H1 (cell line): Measurements from ENCODE around the gene OSBPL3. TPM values are rescaled to one million over a fixed set of nuclear protein-coding genes. Genes with fewer than 3 reads are reported as not detected.

Source experiments
- CTCF ChIA-PET: fragments of 300-600 bp; sonication (Branson Sonifier 250); formaldehyde crosslinking; loops from one replicate; lab custom pipeline; 2021; ENCODE audit not compliant: partially characterized antibody; lab: Charles Lee
- POLR2A ChIA-PET: fragments of 300-600 bp; sonication (Branson Sonifier 250); formaldehyde crosslinking; loops from one replicate; lab custom pipeline; 2021; ENCODE audit warnings: inconsistent platforms; ENCODE audit not compliant: partially characterized antibody; lab: Charles Lee
- DNase-seq, 2 experiments: peaks; one replicate each; pipeline versions ENCODE4 v3.0.0 to v3.0.0-alpha.2; 2010 to 2022; ENCODE audit warnings: low spot score in 2 of 2, low read depth in 1 of 2, mixed read lengths in 1 of 2
- FAIRE-seq: peaks from 2 replicates; lab custom pipeline; 2011; peaks lifted over from hg19 to GRCh38; lab: Jason Lieb, UNC
- H2AFZ ChIP-seq: 2 replicates; pipeline ENCODE4 v1.8.1; 2012; ENCODE audit warnings: low read length, inconsistent platforms
- H2AK5ac ChIP-seq: 2 replicates; pipeline ENCODE4 v1.6.1; 2013; ENCODE audit warnings: low read depth, low read length
- H2BK120ac ChIP-seq: replicated peaks from 2 replicates; pipeline ENCODE3; 2013; ENCODE audit warnings: low read depth, low read length, inconsistent platforms
- H2BK12ac ChIP-seq: 2 replicates; pipeline ENCODE4 v1.6.1; 2013; ENCODE audit warnings: low read depth, low read length
- H2BK15ac ChIP-seq: 2 replicates; pipeline ENCODE4 v1.6.1; 2013; ENCODE audit warnings: low read length
- H2BK20ac ChIP-seq: 2 replicates; pipeline ENCODE4 v1.6.1; 2013; ENCODE audit warnings: low read length
- H2BK5ac ChIP-seq: 2 replicates; pipeline ENCODE4 v1.6.1; 2013; ENCODE audit warnings: low read depth, low read length
- H3K14ac ChIP-seq: 2 replicates; pipeline ENCODE4 v1.6.1; 2013; ENCODE audit warnings: inconsistent platforms; ENCODE audit not compliant: insufficient read length
- H3K18ac ChIP-seq: 2 replicates; pipeline ENCODE4 v1.6.1; 2013; ENCODE audit warnings: low read length; ENCODE audit errors: extremely low read depth
- H3K23ac ChIP-seq: 2 replicates; pipeline ENCODE4 v1.6.1; 2013; ENCODE audit warnings: inconsistent platforms; ENCODE audit not compliant: insufficient read length
- H3K23me2 ChIP-seq: 2 replicates; pipeline ENCODE4 v1.6.1; 2013; ENCODE audit warnings: low read depth, low read length
- H3K27ac ChIP-seq: 2 replicates; pipeline ENCODE4 v1.6.1; 2011; ENCODE audit warnings: low read depth, low read length, inconsistent platforms
- H3K27me3 ChIP-seq, 4 experiments: replicated peaks in 1 of 4; 1 replicate in 1 of 4; 2 replicates in 3 of 4; pipeline versions ENCODE4 v1.6.1 to v1.8.1; 2011 to 2013; ENCODE audit warnings: low read length in 3 of 4, mild to moderate bottlenecking in 3 of 4, inconsistent platforms in 2 of 4, mixed read lengths in 2 of 4, moderate library complexity in 1 of 4; ENCODE audit not compliant: control insufficient read depth in 3 of 4, insufficient read depth in 3 of 4; ENCODE audit errors: extremely low read depth in 1 of 4
- H3K36me3 ChIP-seq, 4 experiments: 2 replicates each; pipeline versions ENCODE4 v1.6.1 to v1.8.1; 2011 to 2013; ENCODE audit warnings: mild to moderate bottlenecking in 4 of 4, low read length in 3 of 4, moderate library complexity in 2 of 4, control low read depth in 1 of 4, inconsistent platforms in 1 of 4; ENCODE audit not compliant: insufficient read depth in 4 of 4, control insufficient read depth in 2 of 4
- H3K4ac ChIP-seq: replicated peaks from 2 replicates; pipeline ENCODE3; 2013; ENCODE audit warnings: low read length, low read depth, mixed read lengths, inconsistent platforms; ENCODE audit not compliant: insufficient read length
- H3K4me1 ChIP-seq, 4 experiments: replicated peaks in 1 of 4; 1 replicate in 1 of 4; 2 replicates in 3 of 4; pipeline versions ENCODE4 v1.6.1 to v1.8.1; 2011 to 2013; ENCODE audit warnings: low read length in 3 of 4, inconsistent platforms in 2 of 4, mixed read lengths in 1 of 4; ENCODE audit not compliant: insufficient read depth in 4 of 4, control insufficient read depth in 3 of 4
- H3K4me2 ChIP-seq, 2 experiments: 2 replicates each; pipeline versions ENCODE4 v1.6.1 to v1.8.1; 2011 to 2013; ENCODE audit warnings: low read depth in 2 of 2, low read length in 2 of 2, control low read depth in 1 of 2, inconsistent platforms in 1 of 2, mild to moderate bottlenecking in 1 of 2; ENCODE audit not compliant: insufficient read depth in 1 of 2
- H3K4me3 ChIP-seq, 4 experiments: fragments of 200-600, 300-600 bp in 1 of 4; sonication (generic), shearing (Covaris generic), sonication (Bioruptor Twin) in 1 of 4; 2 replicates each; pipeline versions ENCODE4 v1.5.1 to v1.8.1; 2011 to 2016; ENCODE audit warnings: low read length in 4 of 4, low read depth in 3 of 4, control low read depth in 2 of 4, inconsistent platforms in 2 of 4, mild to moderate bottlenecking in 2 of 4, mixed read lengths in 1 of 4, moderate library complexity in 1 of 4; ENCODE audit not compliant: insufficient read depth in 2 of 4; ENCODE audit errors: extremely low read depth in 1 of 4
- H3K56ac ChIP-seq: replicated peaks from 2 replicates; pipeline ENCODE3; 2013; ENCODE audit warnings: low read depth, mild to moderate bottlenecking, mixed read lengths, low read length, inconsistent platforms; ENCODE audit not compliant: insufficient read length
- H3K79me1 ChIP-seq: 2 replicates; pipeline ENCODE4 v1.6.1; 2013; ENCODE audit warnings: low read depth, low read length, control low read depth
- H3K79me2 ChIP-seq, 2 experiments: 2 replicates each; pipeline versions ENCODE4 v1.6.1 to v1.8.1; 2012 to 2013; ENCODE audit warnings: low read length in 2 of 2, mild to moderate bottlenecking in 2 of 2, inconsistent platforms in 1 of 2; ENCODE audit not compliant: insufficient read depth in 2 of 2, control insufficient read depth in 1 of 2
- H3K9ac ChIP-seq, 4 experiments: replicated peaks in 1 of 4; 1 replicate in 1 of 4; 2 replicates in 3 of 4; pipeline versions ENCODE4 v1.6.1 to v1.8.1; 2011 to 2013; ENCODE audit warnings: low read depth in 3 of 4, low read length in 3 of 4, control low read depth in 2 of 4, mild to moderate bottlenecking in 2 of 4, moderate library complexity in 2 of 4, inconsistent platforms in 1 of 4; ENCODE audit errors: extremely low read depth in 1 of 4
- H3K9me3 ChIP-seq, 2 experiments: 2 replicates each; pipeline versions ENCODE4 v1.6.1 to v1.8.1; 2012 to 2013; ENCODE audit warnings: mild to moderate bottlenecking in 2 of 2, moderate library complexity in 2 of 2, control low read depth in 1 of 2, inconsistent platforms in 1 of 2, low read depth in 1 of 2, low read length in 1 of 2, mixed read lengths in 1 of 2; ENCODE audit not compliant: insufficient read depth in 2 of 2
- H4K20me1 ChIP-seq, 2 experiments: replicated peaks in 1 of 2; 2 replicates each; pipeline versions ENCODE3 to v1.8.1; 2011 to 2013; ENCODE audit warnings: inconsistent platforms in 2 of 2, low read length in 2 of 2, mild to moderate bottlenecking in 1 of 2; ENCODE audit not compliant: insufficient read depth in 2 of 2, control insufficient read depth in 1 of 2
- H4K5ac ChIP-seq: 2 replicates; pipeline ENCODE4 v1.6.1; 2013; ENCODE audit warnings: low read length, low read depth, mixed read lengths, inconsistent platforms; ENCODE audit not compliant: insufficient read length
- H4K8ac ChIP-seq: 2 replicates; pipeline ENCODE4 v1.8.0; 2013; ENCODE audit warnings: mild to moderate bottlenecking, moderate library complexity, low read length, inconsistent platforms; ENCODE audit not compliant: insufficient read depth; ENCODE audit errors: extremely low read depth
- H4K91ac ChIP-seq: replicated peaks from 2 replicates; pipeline ENCODE3; 2013; ENCODE audit warnings: low read length, mixed read lengths, inconsistent platforms; ENCODE audit not compliant: insufficient read length
- ASH2L ChIP-seq: fragments of 200-600, 300-600 bp; sonication (generic); IDR thresholded peaks from one replicate; pipeline ENCODE4 v1.7.1; 2017; ENCODE audit warnings: low read length
- GABPA ChIP-seq: IDR thresholded peaks from 2 replicates; pipeline ENCODE4 v1.6.1; 2011; ENCODE audit warnings: mild to moderate bottlenecking, low read length, moderate library complexity, borderline replicate concordance; ENCODE audit not compliant: insufficient read depth
- HDAC2 ChIP-seq, 2 experiments: fragments of 300-600 bp in 1 of 2; sonication (generic) in 1 of 2; IDR thresholded peaks; 2 replicates each; pipeline ENCODE4 v1.6.1; 2011 to 2012; ENCODE audit warnings: low read depth in 2 of 2, low read length in 2 of 2, mild to moderate bottlenecking in 2 of 2, moderate library complexity in 2 of 2, borderline replicate concordance in 1 of 2, inconsistent platforms in 1 of 2
- PHF8 ChIP-seq: fragments of 200-600 bp; sonication (generic); conservative IDR thresholded peaks from 2 replicates; pipeline ENCODE4 v1.7.1; 2012; ENCODE audit warnings: low read depth, mild to moderate bottlenecking, inconsistent platforms, low read length, moderate library complexity
- RAD21 ChIP-seq, 2 experiments: IDR thresholded peaks in 1 of 2; conservative IDR thresholded peaks in 1 of 2; 2 replicates each; pipeline ENCODE4 v1.6.1; 2011; ENCODE audit warnings: low read depth in 2 of 2, low read length in 2 of 2, improper control_type of control experiment in 1 of 2, inconsistent platforms in 1 of 2, mild to moderate bottlenecking in 1 of 2, moderate library complexity in 1 of 2
- RNF2 ChIP-seq: fragments of 200-900, 300-1000 bp; sonication (generic); IDR thresholded peaks from 2 replicates; pipeline ENCODE4 v1.7.1; 2016; ENCODE audit warnings: borderline replicate concordance, low read depth, mild to moderate bottlenecking, antibody characterized with exemption, low read length; ENCODE audit not compliant: poor library complexity, severe bottlenecking; ENCODE audit errors: missing control alignments
- SIN3A ChIP-seq, 2 experiments: IDR thresholded peaks in 1 of 2; conservative IDR thresholded peaks in 1 of 2; 2 replicates each; pipeline ENCODE4 v1.6.1; 2011 to 2012; ENCODE audit warnings: low read length in 2 of 2, improper control_type of control experiment in 1 of 2, low read depth in 1 of 2, mild to moderate bottlenecking in 1 of 2
- SIX5 ChIP-seq: IDR thresholded peaks from 2 replicates; pipeline ENCODE4 v1.6.1; 2011; ENCODE audit warnings: mild to moderate bottlenecking, low read depth, low read length
- TCF12 ChIP-seq: IDR thresholded peaks from 2 replicates; pipeline ENCODE4 v1.6.1; 2011; ENCODE audit warnings: low read depth, mild to moderate bottlenecking, low read length
- ZNF274 ChIP-seq: IDR thresholded peaks from 2 replicates; pipeline ENCODE4 v1.7.0; 2012; ENCODE audit warnings: low read length, borderline replicate concordance; ENCODE audit errors: extremely low read depth
- WGBS, 2 experiments: shearing (Covaris generic) in 1 of 2; methylation state at CpG; one replicate each; pipeline versions ENCODE4 v1.1.6 to v1.1.7; 2013 to 2015; ENCODE audit warnings: low lambda C conversion rate in 2 of 2, mixed read lengths in 2 of 2, inconsistent platforms in 1 of 2, low coverage in 1 of 2, missing lambda C conversion rate in 1 of 2; ENCODE audit not compliant: insufficient replicate concordance in 2 of 2, insufficient coverage in 1 of 2, insufficient read length in 1 of 2; ENCODE audit errors: extremely low coverage in 1 of 2, missing lambda C conversion rate in 1 of 2; 5-methylcytosine and 5-hydroxymethylcytosine counted together
- polyA plus RNA-seq, 7 experiments: library from polyadenylated mRNA; depleted of rRNA in 3 of 7; stranded (reverse) in 5 of 7; unstranded in 2 of 7; fragments of >200 nt in 5 of 7; fragments of 200-250 nt in 2 of 7; gene quantifications; 1 replicate in 5 of 7; 2 replicates in 1 of 7; 4 replicates in 1 of 7; pipeline versions ENCODE4 v1.2.1 to v1.2.3, GENCODE V29; 2011 to 2013; ENCODE audit warnings: missing spikeins in 2 of 7, mixed read lengths in 2 of 7
- total RNA-seq: library from RNA; stranded (reverse); fragmentation: NEBNext Ultra II Directional; extraction: Animal tissue kit (Norgen Biotek cat#: 25700); gene quantifications from 2 replicates; pipeline ENCODE4 v1.2.1, GENCODE V29; 2021

OSBPL3 gene
- total and polyA plus RNA-seq, 2 of the 8 experiments (the other 6 are each of a cell fraction or from before 2014, with no cell fraction given): 2.8 to 13.9 TPM

DNA sequence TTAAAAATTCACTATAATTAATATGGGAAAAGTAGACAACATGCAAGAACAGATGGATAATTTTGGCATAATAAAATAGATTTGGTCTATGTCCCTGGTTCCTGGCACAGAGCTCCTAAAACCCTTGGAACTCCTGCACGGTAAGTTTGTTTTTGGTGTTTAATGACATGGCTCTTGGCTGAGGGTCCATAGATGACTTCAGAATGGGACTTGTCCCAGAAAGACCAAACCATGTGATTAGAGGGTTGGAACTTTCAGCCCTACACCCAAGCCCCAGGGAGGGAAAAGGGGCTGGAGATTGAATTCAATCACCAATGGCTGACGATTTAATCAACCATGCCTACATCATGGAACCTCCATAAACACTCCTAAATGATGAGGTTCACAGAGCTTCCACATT is 210.1 kb downstream of the OSBPL3 start:
- H3K9ac ChIP-seq: no peak overlapping the region
- DNase-seq (no peak), FAIRE-seq (no peak)
- no peak overlapping the region for H2AFZ ChIP-seq
- no peaks in the 10 kb centered on the region for H3K9me3 ChIP-seq
- H4K8ac ChIP-seq: no peak overlapping the region
- H3K14ac ChIP-seq: no peak overlapping the region
- H2BK12ac ChIP-seq: no peak overlapping the region
- H2BK20ac ChIP-seq: no peak overlapping the region
- no peak overlapping the region for H3K23ac ChIP-seq
- H3K79me1 ChIP-seq: no peaks in the 10 kb centered on the region
- no peaks in the 10 kb centered on the region for H3K79me2 ChIP-seq
- no peaks in the 10 kb centered on the region; the same call in 1 of the 2 replicates for H3K23me2 ChIP-seq
- no peak for TF ChIP-seq HDAC2 (IDR thresholded peaks at IDR 0.05; ENCODE audit: borderline replicate concordance in 1 of 2, low read depth in 2 of 2, low read length in 2 of 2)
- TF ChIP-seq ZNF274: no peak
- no peak for TF ChIP-seq GABPA
- no peak for TF ChIP-seq SIX5
- no peak for TF ChIP-seq ASH2L
- TF ChIP-seq TCF12: no peak
- TF ChIP-seq RNF2: no peak
- no peak for TF ChIP-seq PHF8
- TF ChIP-seq RAD21 (IDR thresholded peaks at IDR 0.05 in 1 of 2, conservative IDR thresholded peaks at IDR 0.05 in 1 of 2; ENCODE audit: low read depth in 2 of 2, low read length in 2 of 2): no peak
- no peak for TF ChIP-seq SIN3A (conservative IDR thresholded peaks at IDR 0.05 in 1 of 2, IDR thresholded peaks at IDR 0.05 in 1 of 2; ENCODE audit: low read depth in 1 of 2, low read length in 2 of 2)
- no peaks in the 10 kb centered on the region for H3K36me3 ChIP-seq
- H2AK5ac ChIP-seq: no peak overlapping the region
- H4K5ac ChIP-seq: no peak overlapping the region
- H3K56ac ChIP-seq: no peak overlapping the region
- no peak overlapping the region for H3K27ac ChIP-seq
- no peak overlapping the region for H4K91ac ChIP-seq
- no peak overlapping the region for H3K4me3 ChIP-seq
- H3K18ac ChIP-seq: no peak overlapping the region
- no peak overlapping the region for H3K4me2 ChIP-seq
- H2BK120ac ChIP-seq: no peak overlapping the region
- H3K27me3 ChIP-seq: no peaks in the 10 kb centered on the region
- ChIA-PET POLR2A (interaction anchor here (0.6 to 1.4 kb wide), 2 partner anchors 13 to 25 kb away, joined by 4 to 5 read pairs; no protein-coding TSS in a partner anchor), CTCF (interaction anchor here (0.6 to 1.0 kb wide), 4 partner anchors 43 to 492 kb away, joined by 3 to 5 read pairs (median 3); no protein-coding TSS in a partner anchor)
- no peaks in the 10 kb centered on the region for H3K4me1 ChIP-seq
- H3K4ac ChIP-seq: no peak overlapping the region
- H4K20me1 ChIP-seq: no peaks in the 10 kb centered on the region
- no peak overlapping the region for H2BK5ac ChIP-seq
- 100% methylated on average over 2 of the region's 2 CpGs; no CpG with 5 or more reads in 1 of the 2 experiments for WGBS, 2 experiments
- H2BK15ac ChIP-seq: no peak overlapping the region
